ENCODE data around the gene PLXNA4. TPM values are rescaled to one million over a fixed set of nuclear protein-coding genes. Genes with fewer than 3 reads are reported as not detected.

Gene PLXNA4
- total RNA-seq, 1 experiment from 2014 or later: not detected

- H3K79me2 ChIP-seq (ENCODE audit: insufficient read depth, low read length): no peaks in the 10 kb centered on the region
- no peak overlapping the region for H2AFZ ChIP-seq (ENCODE audit: low read depth, low read length, poor library complexity, severe bottlenecking)
- no peak overlapping the region for H3K4me3 ChIP-seq (replicated peaks in 1 of 2; ENCODE audit: low read depth in 1 of 2, low read length in 2 of 2)
- no TSS peak for BruUV-seq (replicated peaks)
- no peaks in the 10 kb centered on the region for H3K9me3 ChIP-seq (ENCODE audit: control insufficient read depth in 1 of 2, insufficient read depth in 1 of 2, low read depth in 1 of 2, low read length in 2 of 2)
- TF ChIP-seq SRF (IDR thresholded peaks at IDR 0.05; ENCODE audit: low read depth) (no peak), RAD21 (IDR thresholded peaks at IDR 0.05; ENCODE audit: low read depth) (no peak), SP1 (IDR thresholded peaks at IDR 0.05; ENCODE audit: low read depth) (no peak), REST (IDR thresholded peaks at IDR 0.05; ENCODE audit: low read depth) (no peak), ELF1 (IDR thresholded peaks at IDR 0.05; ENCODE audit: borderline replicate concordance, low read depth) (no peak), EZH2 (IDR thresholded peaks at IDR 0.05) (no peak), FOSL1 (IDR thresholded peaks at IDR 0.05; ENCODE audit: low read depth) (no peak), JUND (IDR thresholded peaks at IDR 0.05) (no peak), ATF3 (IDR thresholded peaks at IDR 0.05) (no peak), POLR2AphosphoS5 (IDR thresholded peaks at IDR 0.05; ENCODE audit: low read depth, low read length) (no peak), TCF7L2 (IDR thresholded peaks at IDR 0.05; ENCODE audit: borderline replicate concordance, extremely low read depth, insufficient read depth, insufficient read length) (no peak), POLR2A (IDR thresholded peaks at IDR 0.05; ENCODE audit: borderline replicate concordance, extremely low read depth, insufficient read depth, insufficient read length) (no peak), CEBPB (IDR thresholded peaks at IDR 0.05; ENCODE audit: low read depth) (no peak), EZH2phosphoT487 (IDR thresholded peaks at IDR 0.05; ENCODE audit: borderline replicate concordance) (no peak), YY1 (IDR thresholded peaks at IDR 0.05; ENCODE audit: extremely low read depth, insufficient replicate concordance, low read depth, low read length) (no peak), CBX3 (IDR thresholded peaks at IDR 0.05; ENCODE audit: low read depth) (no peak), CTCF (IDR thresholded peaks at IDR 0.05 in 2 of 3, conservative IDR thresholded peaks at IDR 0.05 in 1 of 3; ENCODE audit: borderline replicate concordance in 1 of 3, insufficient read depth in 1 of 3, low read depth in 2 of 3, low read length in 2 of 3) (no peak), ZBTB33 (IDR thresholded peaks at IDR 0.05; ENCODE audit: extremely low read depth, insufficient replicate concordance, low read length) (no peak), MAX (IDR thresholded peaks at IDR 0.05) (no peak)
- H3K4me2 ChIP-seq (ENCODE audit: low read length): no peak overlapping the region
- no peaks in the 10 kb centered on the region for H3K36me3 ChIP-seq (ENCODE audit: control insufficient read depth in 1 of 2, insufficient read depth in 2 of 2, low read length in 2 of 2)
- DNase-seq (ENCODE audit: low read depth, low spot score): no peak
- ChIA-PET CTCF (no interaction called here), RAD21 (ENCODE audit: low non-redundant PET in 1 of 2, low total read pairs in 2 of 2, uncharacterized antibody in 2 of 2, unreplicated experiment in 2 of 2) (no interaction called here), POLR2A (no interaction called here)
- H3K27me3 ChIP-seq (ENCODE audit: insufficient read depth, low read length): 0 out of 2 replicates have a peak, but pooled peaks cover 9% of the 10 kb centered on the region
- no peaks in the 10 kb centered on the region for H3K4me1 ChIP-seq (ENCODE audit: control insufficient read depth in 1 of 2, insufficient read depth in 2 of 2, low read length in 2 of 2)
- H3K9me2 ChIP-seq (ENCODE audit: insufficient read depth): no peaks in the 10 kb centered on the region
- H3K27ac ChIP-seq (ENCODE audit: low read depth, low read length): no peak overlapping the region
- H4K20me1 ChIP-seq (ENCODE audit: insufficient read depth): no peaks in the 10 kb centered on the region
- no peak for ATAC-seq
- no peak overlapping the region for H3K9ac ChIP-seq (ENCODE audit: low read length)
- intact Hi-C loops (cut with micrococcal nuclease): no loop called here
These were observed 394.9 kb downstream of the PLXNA4 start for GRCh38 chr7:132181371-132181770.
